Thyroid gland (tissue), 4 donors: ENCODE results near the gene SVEP1.

Experiments used
- POLR2A ChIP-seq, 2 donors: fragments of 450-650 bp; IDR thresholded peaks; one replicate each; pipeline ENCODE4 v1.6.1; 2017; ENCODE audit warnings: antibody characterized with exemption in 2 of 2, mild to moderate bottlenecking in 2 of 2, moderate library complexity in 1 of 2
- TF ChIP-seq, protein P1 (sequence below), 6 experiments: fragments of 200-600 bp in 3 of 6; fragments of 450-650 bp in 3 of 6; sonication (generic) in 3 of 6; IDR thresholded peaks; one replicate each; pipeline ENCODE4 v1.5.1; 2016 to 2019; ENCODE audit warnings: antibody characterized with exemption in 6 of 6, mild to moderate bottlenecking in 2 of 6, inconsistent platforms in 1 of 6, moderate library complexity in 1 of 6

DNA sequence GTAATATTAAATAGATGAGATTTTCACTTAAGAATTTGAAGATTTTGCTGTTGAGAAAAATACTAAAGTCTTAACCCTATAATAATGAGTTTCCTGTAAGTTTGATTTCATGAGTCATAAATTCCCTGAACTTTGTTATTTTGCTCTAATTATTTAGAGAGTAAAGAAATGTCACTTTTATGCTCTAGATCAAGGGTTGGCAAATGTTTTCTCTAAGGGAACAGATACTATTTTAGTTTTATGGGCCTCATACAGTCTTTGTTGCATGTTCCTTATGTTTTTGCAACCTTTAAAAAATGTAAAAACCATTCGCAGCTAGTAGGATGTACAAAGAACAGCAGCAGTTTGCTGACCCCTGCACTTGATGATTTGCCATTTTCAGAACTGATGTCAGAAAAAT, 241.4 kb downstream of the SVEP1 start:
- TF ChIP-seq, protein P1, sequence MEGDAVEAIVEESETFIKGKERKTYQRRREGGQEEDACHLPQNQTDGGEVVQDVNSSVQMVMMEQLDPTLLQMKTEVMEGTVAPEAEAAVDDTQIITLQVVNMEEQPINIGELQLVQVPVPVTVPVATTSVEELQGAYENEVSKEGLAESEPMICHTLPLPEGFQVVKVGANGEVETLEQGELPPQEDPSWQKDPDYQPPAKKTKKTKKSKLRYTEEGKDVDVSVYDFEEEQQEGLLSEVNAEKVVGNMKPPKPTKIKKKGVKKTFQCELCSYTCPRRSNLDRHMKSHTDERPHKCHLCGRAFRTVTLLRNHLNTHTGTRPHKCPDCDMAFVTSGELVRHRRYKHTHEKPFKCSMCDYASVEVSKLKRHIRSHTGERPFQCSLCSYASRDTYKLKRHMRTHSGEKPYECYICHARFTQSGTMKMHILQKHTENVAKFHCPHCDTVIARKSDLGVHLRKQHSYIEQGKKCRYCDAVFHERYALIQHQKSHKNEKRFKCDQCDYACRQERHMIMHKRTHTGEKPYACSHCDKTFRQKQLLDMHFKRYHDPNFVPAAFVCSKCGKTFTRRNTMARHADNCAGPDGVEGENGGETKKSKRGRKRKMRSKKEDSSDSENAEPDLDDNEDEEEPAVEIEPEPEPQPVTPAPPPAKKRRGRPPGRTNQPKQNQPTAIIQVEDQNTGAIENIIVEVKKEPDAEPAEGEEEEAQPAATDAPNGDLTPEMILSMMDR (IDR thresholded peaks at IDR 0.05), result no peak
- TF ChIP-seq POLR2A (IDR thresholded peaks at IDR 0.05), result no peak
